SH-SY5Y (cell line): ENCODE results near the gene KLHL17.

ENCODE experiments used
- GATA2 ChIP-seq: IDR thresholded peaks from 2 replicates; pipeline ENCODE4 v1.6.1; 2011; ENCODE audit warnings: mild to moderate bottlenecking, low read depth, low read length
- GATA3 ChIP-seq: IDR thresholded peaks from 2 replicates; pipeline ENCODE4 v1.6.1; 2011; ENCODE audit warnings: low read depth, mild to moderate bottlenecking, low read length, moderate library complexity

KLHL17 gene

DNA sequence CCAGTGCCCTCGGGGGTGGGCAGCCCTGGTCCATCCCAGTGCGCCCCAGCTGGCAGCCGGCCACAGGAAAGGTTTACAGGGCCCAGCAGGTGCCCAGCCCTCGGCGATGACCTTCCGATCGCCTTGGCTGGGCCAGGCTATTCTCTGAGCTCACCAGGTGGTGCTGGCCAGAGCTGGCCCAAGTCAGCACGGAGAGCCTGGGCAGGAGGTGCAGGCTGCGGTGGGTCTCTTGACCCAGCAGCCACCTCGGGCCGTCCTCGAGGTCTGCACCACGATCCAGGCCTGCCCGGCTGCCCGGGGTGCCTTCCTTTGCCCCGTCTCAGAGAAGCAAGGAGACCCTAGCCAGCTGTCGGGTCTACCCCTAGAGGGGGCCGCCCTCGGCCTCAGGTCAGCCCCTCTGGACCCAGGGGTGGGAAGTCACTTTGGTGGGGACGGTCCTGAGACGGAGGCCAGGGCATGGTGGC lies 21.1 kb downstream of the KLHL17 start:
- TF ChIP-seq GATA3: no peak
- no peak for TF ChIP-seq GATA2

DNA sequence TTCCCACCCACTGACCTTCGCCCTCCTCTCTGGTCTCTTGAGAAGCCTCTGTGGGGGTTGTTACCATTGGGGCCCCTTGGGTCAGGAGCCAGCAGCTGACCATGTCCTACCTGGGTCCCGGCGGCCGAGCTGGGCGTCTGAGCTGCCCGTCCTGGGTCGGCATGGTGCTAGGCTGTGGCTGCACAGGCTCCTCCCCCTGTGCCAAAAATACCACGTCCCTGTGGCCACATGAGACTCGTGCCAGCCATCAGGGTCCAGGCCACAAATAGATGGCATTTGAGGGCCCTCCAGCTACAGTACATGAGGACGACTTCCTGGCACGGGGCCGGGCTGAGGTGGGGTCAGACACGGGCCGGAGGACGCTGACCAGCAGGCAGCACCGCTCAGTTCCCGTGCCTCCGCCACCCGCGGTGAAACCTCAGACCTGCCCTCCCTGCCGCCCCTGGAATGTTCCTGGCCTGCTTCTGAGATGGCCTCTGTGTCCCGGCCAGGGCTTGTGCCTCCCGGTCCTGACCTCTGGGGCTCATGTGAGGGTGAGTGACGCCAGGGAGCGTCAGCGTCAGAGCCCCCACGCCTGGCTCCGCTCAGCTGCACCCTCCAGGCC lies 21.7 kb downstream of the KLHL17 start, which contains the start of gene PERM1:
TSS of gene PERM1 (minus strand) at position 139 of the 604 bp plus-strand sequence. CDS start 1,064 bp downstream, outside the sequence.
- TF ChIP-seq GATA2 (no peak), GATA3 (no peak)

- TF ChIP-seq GATA3 (no peak), GATA2 (no peak)
Measured at GRCh38 chr1:982765-983436, 22.5 kb downstream of the KLHL17 start.

- TF ChIP-seq GATA3: no peak
- TF ChIP-seq GATA2: no peak
Measured at GRCh38 chr1:983798-984475, 23.6 kb downstream of the KLHL17 start.

- TF ChIP-seq GATA2 (no peak), GATA3 (no peak)
Measured at GRCh38 chr1:984476-984814, 24.1 kb downstream of the KLHL17 start.

- TF ChIP-seq GATA2 (no peak), GATA3 (no peak)
Measured at GRCh38 chr1:985126-985525, 24.7 kb downstream of the KLHL17 start.

DNA sequence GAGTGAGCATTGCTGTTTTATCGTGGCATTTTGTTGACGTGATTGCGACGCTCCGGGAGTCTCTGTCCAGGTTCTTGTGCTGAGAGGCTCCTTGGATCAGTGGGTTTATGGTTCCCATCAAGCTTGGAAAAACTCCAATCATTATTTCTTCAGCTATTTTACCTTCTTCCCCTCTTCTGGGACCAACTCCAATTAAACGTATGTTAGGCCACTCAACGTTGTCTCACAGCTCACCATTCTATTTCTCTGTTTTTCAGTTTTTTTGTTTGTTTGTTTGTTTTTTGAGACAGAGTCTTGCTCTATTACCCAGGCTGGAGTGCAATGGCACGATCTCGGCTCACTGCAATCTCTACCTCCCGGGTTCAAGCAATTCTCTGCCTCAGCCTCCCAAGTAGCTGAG lies 31.5 kb downstream of the KLHL17 start:
- TF ChIP-seq GATA2 (no peak), GATA3 (no peak)

- TF ChIP-seq GATA2: no peak
- no peak for TF ChIP-seq GATA3
Measured at GRCh38 chr1:992362-992761, 32.0 kb downstream of the KLHL17 start.

DNA sequence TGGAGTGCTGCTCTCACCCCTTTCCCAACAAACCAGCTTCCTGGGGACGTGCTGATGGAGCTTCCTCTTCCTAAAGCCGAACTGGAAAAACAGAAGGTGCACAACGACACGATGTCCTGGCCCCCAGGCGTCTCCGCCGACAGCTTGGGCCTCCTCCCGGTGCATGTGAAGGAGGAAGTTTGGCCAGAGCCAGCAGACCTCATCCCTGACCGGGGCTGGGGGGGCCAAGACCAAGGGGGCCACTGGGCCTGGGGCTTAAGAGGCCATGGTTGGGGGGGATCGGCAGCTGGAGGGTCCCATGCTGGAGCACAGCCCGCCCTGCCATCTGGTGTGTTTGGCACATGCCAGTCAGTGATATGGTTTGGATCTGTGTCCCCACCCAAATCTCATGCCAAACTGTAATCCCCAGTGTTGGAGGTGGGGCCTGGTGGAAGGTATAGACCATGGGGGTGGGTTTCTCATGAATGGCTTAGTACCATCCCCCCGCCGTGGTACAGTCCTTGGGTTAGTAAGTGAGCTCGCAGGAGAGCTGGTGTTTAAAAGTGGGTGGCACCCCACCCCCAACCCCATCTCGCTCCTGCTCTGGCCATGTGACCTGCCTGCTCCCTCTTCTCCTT lies 33.1 kb downstream of the KLHL17 start:
- TF ChIP-seq GATA3 (no peak), GATA2 (no peak)

GRCh38 chr1:995665-996633 lies 35.6 kb downstream of the KLHL17 start:
- TF ChIP-seq GATA2 (peak; percentile 59), GATA3 (no peak)

- no peak for TF ChIP-seq GATA3
- no peak for TF ChIP-seq GATA2
Measured at GRCh38 chr1:996851-997712, 36.7 kb downstream of the KLHL17 start.

DNA sequence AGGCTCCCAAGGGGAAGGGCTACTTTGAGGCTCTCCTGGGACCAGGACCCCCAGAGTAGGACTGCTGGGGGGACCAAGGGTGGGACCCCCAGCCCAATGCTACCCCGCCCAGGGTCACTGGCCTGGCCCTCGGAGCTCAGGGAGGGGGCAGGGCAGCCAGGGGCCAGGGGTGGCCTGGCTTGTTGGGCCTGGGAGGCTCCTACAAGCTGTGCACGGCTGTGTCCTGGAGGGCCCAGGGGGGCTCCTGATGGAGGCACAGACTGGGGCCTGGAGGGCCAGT lies 37.3 kb downstream of the KLHL17 start:
- TF ChIP-seq GATA2 (no peak), GATA3 (no peak)

DNA sequence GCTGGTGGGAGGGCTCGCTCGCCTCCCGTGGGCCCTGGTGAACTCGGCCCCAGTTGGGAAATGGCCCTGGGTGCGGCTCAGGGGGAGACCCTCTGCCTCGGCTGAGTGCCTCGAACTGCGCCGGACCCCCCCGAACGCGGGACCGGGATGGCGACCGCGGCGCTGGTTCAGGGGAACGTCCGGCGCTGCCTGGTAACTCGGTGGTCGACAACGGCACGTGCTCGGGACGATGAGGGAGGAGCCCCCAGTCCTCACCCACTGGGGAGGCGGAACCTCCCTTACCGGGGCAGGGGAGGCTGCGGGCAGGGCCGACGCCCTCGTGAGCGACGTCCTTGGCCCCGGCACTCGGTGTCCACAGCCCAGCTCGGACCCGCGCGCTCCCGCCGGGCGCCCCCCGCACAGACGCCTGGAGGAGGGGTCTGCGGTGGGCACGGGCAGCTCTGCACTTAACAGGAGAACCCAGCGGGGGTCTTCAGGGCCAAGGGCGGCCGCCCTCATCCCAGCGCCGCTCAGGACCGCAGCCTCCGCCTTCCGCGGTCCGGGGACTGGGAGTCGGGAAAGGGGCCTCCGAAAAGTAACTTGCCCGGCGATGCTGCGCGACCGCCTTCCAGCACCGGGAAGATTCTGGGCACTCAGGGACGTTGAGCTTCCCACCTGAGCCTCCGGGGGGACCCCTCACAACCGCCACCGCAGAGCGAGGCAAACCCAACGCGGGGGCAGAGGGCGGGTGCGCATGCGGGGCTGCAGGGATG lies 37.8 kb downstream of the KLHL17 start:
- TF ChIP-seq GATA3 (no peak), GATA2 (no peak)
